Muscle layer of colon (tissue), 2 donors: ENCODE data around the gene ARHGAP26.
A peak's percentile ranks its signal among the peaks of the same experiment; 100 is the strongest.

ENCODE experiments used
- H3K27ac ChIP-seq: one replicate; pipeline ENCODE4 v1.7.0; 2013; ENCODE audit warnings: low read depth, mild to moderate bottlenecking, low read length, moderate library complexity
- H3K27me3 ChIP-seq, 2 donors: one replicate each; pipeline ENCODE4 v1.7.0; 2013; ENCODE audit warnings: low read length in 2 of 2, mild to moderate bottlenecking in 2 of 2; ENCODE audit not compliant: insufficient read depth in 2 of 2, control insufficient read depth in 1 of 2
- H3K36me3 ChIP-seq: one replicate; pipeline ENCODE4 v1.7.0; 2013; ENCODE audit warnings: mild to moderate bottlenecking, low read length; ENCODE audit not compliant: insufficient read depth
- H3K4me1 ChIP-seq: one replicate; pipeline ENCODE4 v1.7.0; 2013; ENCODE audit warnings: mild to moderate bottlenecking, low read length; ENCODE audit not compliant: insufficient read depth
- H3K4me3 ChIP-seq, 2 donors: one replicate each; pipeline ENCODE4 v1.7.0; 2013; ENCODE audit warnings: low read length in 2 of 2, low read depth in 1 of 2, mild to moderate bottlenecking in 1 of 2, moderate library complexity in 1 of 2
- H3K9ac ChIP-seq: one replicate; pipeline ENCODE4 v1.7.0; 2013; ENCODE audit warnings: low read length
- H3K9me3 ChIP-seq: one replicate; pipeline ENCODE4 v1.7.0; 2013; ENCODE audit warnings: mild to moderate bottlenecking, low read length
- donor health status: abdominal sarcoma.
- donor health status: Adenocarcinoma of cecum.

The ARHGAP26 gene, protein sequence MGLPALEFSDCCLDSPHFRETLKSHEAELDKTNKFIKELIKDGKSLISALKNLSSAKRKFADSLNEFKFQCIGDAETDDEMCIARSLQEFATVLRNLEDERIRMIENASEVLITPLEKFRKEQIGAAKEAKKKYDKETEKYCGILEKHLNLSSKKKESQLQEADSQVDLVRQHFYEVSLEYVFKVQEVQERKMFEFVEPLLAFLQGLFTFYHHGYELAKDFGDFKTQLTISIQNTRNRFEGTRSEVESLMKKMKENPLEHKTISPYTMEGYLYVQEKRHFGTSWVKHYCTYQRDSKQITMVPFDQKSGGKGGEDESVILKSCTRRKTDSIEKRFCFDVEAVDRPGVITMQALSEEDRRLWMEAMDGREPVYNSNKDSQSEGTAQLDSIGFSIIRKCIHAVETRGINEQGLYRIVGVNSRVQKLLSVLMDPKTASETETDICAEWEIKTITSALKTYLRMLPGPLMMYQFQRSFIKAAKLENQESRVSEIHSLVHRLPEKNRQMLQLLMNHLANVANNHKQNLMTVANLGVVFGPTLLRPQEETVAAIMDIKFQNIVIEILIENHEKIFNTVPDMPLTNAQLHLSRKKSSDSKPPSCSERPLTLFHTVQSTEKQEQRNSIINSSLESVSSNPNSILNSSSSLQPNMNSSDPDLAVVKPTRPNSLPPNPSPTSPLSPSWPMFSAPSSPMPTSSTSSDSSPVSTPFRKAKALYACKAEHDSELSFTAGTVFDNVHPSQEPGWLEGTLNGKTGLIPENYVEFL

DNA sequence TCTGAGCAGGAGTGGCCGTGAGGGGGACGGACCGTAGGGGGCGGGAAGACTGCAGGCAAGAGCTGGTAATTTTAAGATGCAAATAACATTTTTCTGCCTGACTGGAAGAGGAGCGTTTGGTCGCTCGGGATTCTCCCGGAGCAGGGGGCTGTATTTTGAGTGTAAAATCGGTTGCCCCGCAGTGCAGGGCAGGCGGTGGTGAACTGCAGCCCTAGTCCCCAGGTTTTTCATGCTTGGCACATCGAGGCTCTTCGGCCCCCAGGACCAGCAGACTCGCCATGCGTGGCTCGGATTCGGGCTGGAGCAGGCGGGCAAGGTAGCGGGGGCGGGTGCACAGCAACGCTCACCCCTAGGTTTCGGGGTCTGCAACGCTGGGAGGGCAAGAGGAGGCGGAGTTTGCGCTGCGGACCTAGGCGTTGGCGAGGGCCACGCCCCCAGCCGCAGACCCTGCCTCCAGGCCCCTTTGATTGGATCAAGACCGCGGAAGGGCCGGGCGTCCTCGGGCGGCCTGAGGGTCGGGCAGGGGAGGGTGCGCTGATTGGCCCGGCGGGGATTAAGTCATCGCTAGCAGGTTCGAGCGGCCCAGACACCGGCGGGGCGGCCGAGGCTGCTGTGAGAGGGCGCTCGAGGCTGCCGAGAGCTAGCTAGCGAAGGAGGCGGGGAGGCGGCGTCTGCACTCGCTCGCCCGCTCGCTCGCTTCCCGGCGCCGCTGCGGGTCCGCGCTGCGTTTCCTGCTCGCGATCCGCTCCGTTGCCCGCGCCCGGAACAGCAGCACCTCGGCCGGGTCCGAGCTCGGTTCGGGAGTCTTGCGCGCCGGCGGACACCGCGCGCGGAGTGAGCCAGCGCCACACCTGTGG, at the start of gene ARHGAP26:
TSS of gene ARHGAP26 (plus strand) at position 585 of the 857 bp plus-strand sequence. CDS start 385 bp downstream, outside the sequence.
- Histone ChIP-seq H3K27ac (peak within 1 kb of the TSS; percentile 90), H3K27me3 (no peaks in the 10 kb centered on the region), H3K9ac (peak within 1 kb of the TSS; percentile 54), H3K36me3 (no peaks in the 10 kb centered on the region), H3K4me3 (peak within 1 kb of the TSS; percentile 80 to 82), H3K4me1 (peaks cover 6% of the 10 kb centered on the region), H3K9me3 (no peaks in the 10 kb centered on the region)

DNA sequence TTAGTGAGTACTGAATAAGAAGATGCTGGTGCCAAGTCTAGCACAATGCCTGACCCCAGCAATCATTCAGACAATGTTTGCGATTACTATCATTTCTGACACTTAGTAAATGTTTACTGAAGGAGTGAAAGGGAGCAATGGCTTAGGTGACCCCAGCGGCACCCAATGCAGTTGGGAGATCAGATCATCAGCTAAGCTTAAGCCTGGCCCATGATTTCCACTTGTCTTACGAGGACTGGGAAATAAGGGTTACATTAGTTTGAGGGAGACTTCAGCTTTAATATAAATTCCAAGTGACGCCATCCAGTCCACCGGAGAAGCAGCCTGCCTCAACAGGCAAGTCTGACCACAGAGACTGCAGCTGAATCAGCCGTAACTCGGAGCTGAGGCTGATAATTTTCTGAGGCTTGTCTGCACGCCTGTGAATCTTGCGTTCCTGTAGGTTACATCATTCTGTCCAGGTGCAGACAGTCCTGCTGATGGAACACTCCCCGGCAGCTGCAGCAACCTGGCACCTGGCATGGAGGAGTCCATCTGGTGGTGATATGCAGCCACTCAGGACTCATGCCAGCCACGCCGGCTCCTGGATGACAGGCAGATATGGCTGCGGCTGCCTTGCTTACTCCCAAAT, 49.4 kb upstream of the ARHGAP26 start:
- no peak overlapping the region for H3K27ac ChIP-seq
- no peaks in the 10 kb centered on the region for H3K9me3 ChIP-seq
- no peaks in the 10 kb centered on the region for H3K36me3 ChIP-seq
- H3K4me3 ChIP-seq = no peak overlapping the region
- H3K9ac ChIP-seq = no peak overlapping the region
- H3K4me1 ChIP-seq = peaks cover 13% of the 10 kb centered on the region
- no peaks in the 10 kb centered on the region for H3K27me3 ChIP-seq

DNA sequence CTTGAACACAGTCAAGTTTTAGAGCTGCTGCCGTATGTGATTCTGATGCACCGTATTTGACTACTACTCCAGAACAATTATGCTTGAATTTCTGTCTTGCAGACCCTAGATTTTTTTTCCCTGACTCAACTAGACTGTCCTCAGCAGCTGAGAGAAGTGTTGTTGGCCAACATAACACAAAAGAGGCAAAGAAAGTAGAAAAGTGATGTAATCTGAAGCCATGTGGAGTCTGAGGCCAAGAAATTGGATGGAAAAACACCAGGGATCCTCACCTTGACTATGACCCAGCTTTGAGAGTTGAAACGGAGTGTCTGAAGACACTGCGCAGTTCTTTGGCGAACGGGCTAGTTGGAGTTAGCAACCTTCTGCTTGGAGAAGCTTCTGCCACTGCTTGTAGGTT, 48.0 kb upstream of the ARHGAP26 start:
- Histone ChIP-seq H3K36me3 (no peaks in the 10 kb centered on the region), H3K4me3 (no peak overlapping the region), H3K27ac (no peak overlapping the region), H3K9ac (no peak overlapping the region), H3K9me3 (no peaks in the 10 kb centered on the region), H3K27me3 (no peaks in the 10 kb centered on the region), H3K4me1 (peaks cover 12% of the 10 kb centered on the region)

DNA sequence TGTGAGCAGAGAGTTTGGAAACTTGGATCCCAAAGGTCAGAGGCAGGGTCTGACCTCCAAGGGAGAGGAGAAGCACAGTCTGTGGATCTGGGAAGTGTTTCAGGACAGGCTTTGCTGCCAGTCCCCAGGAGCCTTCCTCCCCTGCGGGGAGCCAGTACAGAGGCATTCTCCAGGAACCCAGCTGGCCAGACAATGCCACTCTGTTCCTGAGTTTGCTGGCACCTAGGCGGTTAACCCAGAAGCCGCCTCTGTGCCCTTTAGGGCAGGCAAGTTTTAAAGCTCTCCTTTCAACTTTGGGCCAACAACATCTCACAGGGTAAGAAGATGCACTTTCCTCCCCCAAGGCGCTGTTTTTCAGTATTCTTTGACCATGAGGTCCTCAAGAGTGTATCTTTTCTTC, 47.3 kb upstream of the ARHGAP26 start:
- Histone ChIP-seq H3K27me3 (no peaks in the 10 kb centered on the region), H3K4me1 (peaks cover 5% of the 10 kb centered on the region), H3K27ac (no peak overlapping the region), H3K9ac (no peak overlapping the region), H3K4me3 (no peak overlapping the region), H3K36me3 (no peaks in the 10 kb centered on the region), H3K9me3 (no peaks in the 10 kb centered on the region)

DNA sequence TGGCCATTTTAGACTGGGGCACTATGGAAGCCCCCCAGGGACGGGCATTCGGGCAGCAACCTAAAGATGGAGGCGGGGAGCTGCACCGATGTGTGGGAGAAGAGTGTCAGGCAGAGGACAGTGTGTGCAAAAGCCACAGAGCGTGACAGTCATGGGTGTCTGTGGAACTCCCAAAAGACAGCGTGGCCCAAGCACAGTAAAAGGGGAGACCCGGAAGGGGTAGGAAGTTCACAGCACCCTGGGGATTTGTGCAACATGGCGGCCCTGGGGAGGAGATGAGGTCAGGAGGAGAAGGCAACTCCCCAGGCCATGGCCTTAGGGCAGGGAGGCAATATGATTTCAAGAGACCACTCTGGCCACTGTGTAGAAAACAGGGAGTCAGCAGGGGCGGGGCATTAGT, 45.4 kb upstream of the ARHGAP26 start:
- no peak overlapping the region for H3K4me3 ChIP-seq
- no peak overlapping the region for H3K9ac ChIP-seq
- H3K9me3 ChIP-seq = no peaks in the 10 kb centered on the region
- peaks cover 4% of the 10 kb centered on the region for H3K4me1 ChIP-seq
- no peaks in the 10 kb centered on the region for H3K27me3 ChIP-seq
- no peak overlapping the region for H3K27ac ChIP-seq
- H3K36me3 ChIP-seq = no peaks in the 10 kb centered on the region

DNA sequence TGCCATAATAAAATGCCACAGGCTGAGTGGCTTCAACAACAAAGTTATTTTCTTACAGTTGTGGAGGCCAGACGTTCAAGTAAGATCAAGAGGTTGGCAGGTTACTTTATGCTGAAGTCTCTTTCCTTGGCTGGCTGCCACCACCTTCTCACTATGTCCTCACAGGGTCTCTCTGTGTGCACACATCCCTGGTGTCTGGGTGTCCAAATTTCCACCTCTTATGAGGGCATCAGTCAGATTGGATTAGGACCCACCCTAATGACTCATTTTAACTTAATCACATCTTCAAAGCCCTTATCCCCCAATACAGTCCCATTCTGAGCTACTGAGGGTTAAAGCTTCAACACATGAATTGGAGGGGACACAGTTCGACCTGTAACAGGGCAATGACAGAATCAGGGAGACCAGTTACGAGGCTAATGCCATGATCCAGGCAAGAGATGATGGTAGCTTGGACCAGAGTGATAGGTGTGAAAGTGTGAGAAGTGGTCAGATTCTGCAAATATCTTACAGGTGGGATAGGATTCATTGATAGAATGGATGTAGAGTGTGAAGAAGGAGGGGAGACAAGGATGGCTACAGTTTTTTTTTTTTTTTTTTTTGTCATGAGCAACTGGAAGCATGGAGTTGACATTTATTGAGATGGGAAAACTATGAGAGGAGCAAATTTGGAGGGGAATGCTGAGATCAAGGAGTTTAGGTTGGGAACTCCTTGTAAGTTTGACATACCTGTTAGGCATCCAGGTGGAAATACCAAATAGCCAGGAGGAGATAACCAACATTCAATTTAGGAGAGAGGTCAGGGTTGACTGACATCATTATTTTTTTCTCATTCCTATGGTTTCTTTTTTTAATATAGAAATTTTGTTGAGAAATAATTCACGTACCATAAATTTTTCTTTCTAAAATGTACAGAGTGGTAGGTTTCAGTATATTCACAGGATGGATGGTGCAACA, 44.7 kb upstream of the ARHGAP26 start:
- no peak overlapping the region for H3K9ac ChIP-seq
- H3K4me1 ChIP-seq = peaks cover 4% of the 10 kb centered on the region
- H3K27me3 ChIP-seq = no peaks in the 10 kb centered on the region
- H3K36me3 ChIP-seq = no peaks in the 10 kb centered on the region
- no peak overlapping the region for H3K4me3 ChIP-seq
- no peak overlapping the region for H3K27ac ChIP-seq
- no peaks in the 10 kb centered on the region for H3K9me3 ChIP-seq

DNA sequence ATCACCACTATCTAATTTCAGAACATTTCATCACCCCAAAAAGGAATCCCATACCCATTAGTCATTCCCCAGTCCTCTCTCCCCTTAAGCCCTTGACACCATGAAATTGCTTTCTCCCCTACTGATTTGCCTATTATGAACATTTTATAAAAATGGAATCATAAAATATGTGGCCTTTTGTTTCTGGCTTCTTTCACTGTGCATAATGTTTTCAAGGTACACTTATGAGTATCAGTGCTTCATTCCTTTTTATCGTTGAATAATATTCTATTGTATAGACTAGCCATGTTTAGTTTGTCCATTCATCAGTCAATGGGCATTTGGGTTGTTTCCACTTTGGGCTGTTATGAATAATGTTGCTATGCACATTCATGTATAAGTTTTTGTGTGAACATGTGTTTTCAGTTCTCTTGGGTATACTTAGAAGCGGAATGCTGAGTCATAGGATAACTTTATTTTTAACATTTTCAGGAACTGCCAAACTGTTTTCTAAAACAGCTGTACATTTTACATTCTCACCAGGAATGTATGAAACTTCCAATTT, 43.9 kb upstream of the ARHGAP26 start:
- H3K9me3 ChIP-seq = no peaks in the 10 kb centered on the region
- H3K4me3 ChIP-seq = no peak overlapping the region
- no peaks in the 10 kb centered on the region for H3K36me3 ChIP-seq
- H3K4me1 ChIP-seq = peaks cover 4% of the 10 kb centered on the region
- no peaks in the 10 kb centered on the region for H3K27me3 ChIP-seq
- H3K27ac ChIP-seq = no peak overlapping the region
- no peak overlapping the region for H3K9ac ChIP-seq

DNA sequence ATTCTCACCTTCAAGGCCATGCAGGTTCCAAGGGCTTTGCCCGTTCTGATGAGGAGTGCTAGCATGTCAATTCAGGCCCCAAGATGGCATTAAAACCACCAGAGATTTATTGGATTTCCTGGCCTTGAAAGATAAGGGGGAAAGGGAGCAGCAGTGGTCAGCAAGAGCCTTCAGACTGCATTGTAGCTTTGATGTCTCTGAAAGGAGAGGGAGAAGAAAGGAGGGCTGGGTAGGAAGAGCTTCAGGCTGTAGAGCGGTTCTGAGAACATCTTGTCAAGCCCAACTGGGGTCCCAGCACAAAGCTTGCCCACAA, 42.5 kb upstream of the ARHGAP26 start:
- H3K9me3 ChIP-seq = no peaks in the 10 kb centered on the region
- H3K27me3 ChIP-seq = no peaks in the 10 kb centered on the region
- H3K27ac ChIP-seq = no peak overlapping the region
- H3K9ac ChIP-seq = no peak overlapping the region
- H3K4me1 ChIP-seq = peaks cover 4% of the 10 kb centered on the region
- no peaks in the 10 kb centered on the region for H3K36me3 ChIP-seq
- no peak overlapping the region for H3K4me3 ChIP-seq

DNA sequence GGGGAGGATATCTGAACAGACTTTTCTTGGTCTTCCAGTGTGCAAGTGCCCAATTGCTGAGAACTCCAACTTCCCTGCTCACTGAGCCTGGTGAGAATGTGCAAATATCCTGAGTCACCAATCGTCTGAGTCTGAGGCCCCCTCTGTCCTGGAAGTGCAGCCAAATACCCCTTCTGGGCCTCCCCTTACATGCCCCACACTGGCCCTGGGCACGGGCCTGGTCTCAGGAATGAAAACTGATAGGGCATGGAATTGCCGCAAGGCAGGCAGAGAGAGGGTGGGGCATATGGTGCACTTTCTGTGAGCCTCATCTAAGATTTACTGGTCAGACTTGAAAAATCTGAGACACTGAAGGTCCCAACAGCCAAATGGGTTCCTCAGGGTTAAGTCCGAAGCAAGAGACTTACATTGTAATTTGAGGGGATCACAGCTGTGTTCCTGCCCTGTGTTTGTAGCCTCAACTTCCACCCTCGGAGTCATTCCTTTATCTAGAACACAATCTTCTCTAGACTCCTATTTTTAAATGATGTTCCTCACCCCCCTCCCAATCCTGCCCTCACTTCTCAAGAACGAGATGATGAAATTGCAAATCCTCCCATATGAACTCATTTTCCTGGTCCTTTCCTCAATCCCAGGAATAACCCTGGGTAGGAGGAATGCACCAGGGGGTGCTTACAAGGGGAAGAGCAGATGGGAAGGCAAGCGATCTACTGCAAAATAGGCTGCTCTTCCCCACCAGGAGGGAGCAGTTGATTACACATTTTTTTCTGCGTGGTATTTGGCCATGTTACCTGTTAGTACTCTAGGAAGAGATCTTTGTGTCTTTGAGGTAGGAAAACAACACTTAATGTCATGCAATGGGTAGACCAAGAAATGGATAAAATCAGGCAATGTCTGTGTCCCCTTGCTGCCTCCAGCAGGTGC, 34.6 kb upstream of the ARHGAP26 start:
- no peaks in the 10 kb centered on the region for H3K4me1 ChIP-seq
- no peak overlapping the region for H3K4me3 ChIP-seq
- H3K9me3 ChIP-seq = no peaks in the 10 kb centered on the region
- no peak overlapping the region for H3K9ac ChIP-seq
- no peaks in the 10 kb centered on the region for H3K27me3 ChIP-seq
- no peak overlapping the region for H3K27ac ChIP-seq
- no peaks in the 10 kb centered on the region for H3K36me3 ChIP-seq
